HEK293T (cell line): ENCODE results near the gene DNAAF6.

ENCODE experiments used
- CTCF ChIA-PET: fragments of 350-600 bp; formaldehyde crosslinking; extraction: SDS; loops from one replicate; lab custom pipeline; 2021; ENCODE audit warnings: antibody characterized with exemption, inconsistent platforms; lab: Yijun Ruan, JAX
- POLR2A ChIA-PET: fragments of 350-600 bp; formaldehyde crosslinking; extraction: SDS; loops from one replicate; lab custom pipeline; 2020; ENCODE audit warnings: antibody characterized with exemption, inconsistent platforms; lab: Yijun Ruan, JAX
- DNase-seq: peaks from one replicate; pipeline ENCODE4 v3.0.0; 2012; ENCODE audit warnings: mixed read lengths; ENCODE audit errors: extremely low spot score
- ARNT ChIP-seq: fragments of 450-650 bp; IDR thresholded peaks from 2 replicates; pipeline ENCODE4 v1.6.1; 2017; ENCODE audit warnings: mild to moderate bottlenecking
- BHLHE40 ChIP-seq: fragments of 450-650 bp; IDR thresholded peaks from 2 replicates; pipeline ENCODE4 v1.6.1; 2016; ENCODE audit warnings: mild to moderate bottlenecking, moderate library complexity, borderline replicate concordance
- CTBP1 ChIP-seq: fragments of 450-650 bp; IDR thresholded peaks from 2 replicates; pipeline ENCODE4 v1.6.1; 2016; ENCODE audit warnings: borderline replicate concordance
- ELF4 ChIP-seq: fragments of 450-650 bp; IDR thresholded peaks from 2 replicates; pipeline ENCODE4 v1.6.1; 2017; ENCODE audit warnings: antibody characterized with exemption
- FOXA1 ChIP-seq: fragments of 450-650 bp; IDR thresholded peaks from 2 replicates; pipeline ENCODE4 v1.6.1; 2016; ENCODE audit warnings: mild to moderate bottlenecking
- FOXK2 ChIP-seq: fragments of 450-650 bp; IDR thresholded peaks from 2 replicates; pipeline ENCODE4 v1.6.1; 2016; ENCODE audit warnings: mild to moderate bottlenecking
- FOXM1 ChIP-seq: fragments of 450-650 bp; IDR thresholded peaks from 2 replicates; pipeline ENCODE4 v1.6.1; 2017; ENCODE audit warnings: mild to moderate bottlenecking, borderline replicate concordance
- HDGF ChIP-seq: fragments of 450-650 bp; IDR thresholded peaks from 2 replicates; pipeline ENCODE4 v1.6.1; 2017; ENCODE audit warnings: antibody characterized with exemption, borderline replicate concordance
- L3MBTL2 ChIP-seq: fragments of 450-650 bp; conservative IDR thresholded peaks from 2 replicates; pipeline ENCODE4 v1.6.1; 2016; ENCODE audit warnings: mild to moderate bottlenecking
- LEF1 ChIP-seq: fragments of 450-650 bp; IDR thresholded peaks from 2 replicates; pipeline ENCODE4 v1.6.1; 2017; ENCODE audit warnings: mild to moderate bottlenecking, borderline replicate concordance
- NFRKB ChIP-seq: fragments of 450-650 bp; IDR thresholded peaks from 2 replicates; pipeline ENCODE4 v1.6.1; 2016; ENCODE audit warnings: mild to moderate bottlenecking, moderate library complexity
- PKNOX1 ChIP-seq: fragments of 450-650 bp; IDR thresholded peaks from 2 replicates; pipeline ENCODE4 v1.6.1; 2016
- SP1 ChIP-seq: fragments of 450-650 bp; IDR thresholded peaks from 2 replicates; pipeline ENCODE4 v1.6.1; 2017
- SUZ12 ChIP-seq: fragments of 450-650 bp; IDR thresholded peaks from 2 replicates; pipeline ENCODE4 v1.6.1; 2016; ENCODE audit warnings: mild to moderate bottlenecking
- TARDBP ChIP-seq: fragments of 450-650 bp; IDR thresholded peaks from 2 replicates; pipeline ENCODE4 v1.6.1; 2016
- ZNF384 ChIP-seq: fragments of 450-650 bp; IDR thresholded peaks from 2 replicates; pipeline ENCODE4 v1.6.1; 2016

DNAAF6 gene

GRCh38 chrX:107213477-107213876, 7.1 kb downstream of the DNAAF6 start:
- DNase-seq, result no peak
- POLR2A ChIA-PET, result no interaction called here
- CTCF ChIA-PET, result no interaction called here
- TF ChIP-seq ARNT (no peak), FOXK2 (no peak), PKNOX1 (no peak), FOXA1 (no peak)

GRCh38 chrX:107226757-107227156, 20.3 kb downstream of the DNAAF6 start:
- CTCF ChIA-PET, result no interaction called here
- POLR2A ChIA-PET, result no interaction called here
- no peak for TF ChIP-seq FOXK2
- no peak for TF ChIP-seq LEF1
- TF ChIP-seq SUZ12, result no peak
- TF ChIP-seq CTBP1, result no peak
- DNase-seq, result no peak

GRCh38 chrX:107227780-107228485, 21.5 kb downstream of the DNAAF6 start:
- TF ChIP-seq BHLHE40, result no peak
- TF ChIP-seq FOXM1, result no peak
- no peak for TF ChIP-seq SUZ12
- TF ChIP-seq FOXA1, result no peak
- no peak for TF ChIP-seq LEF1
- no peak for TF ChIP-seq ARNT
- no peak for TF ChIP-seq NFRKB
- no peak for TF ChIP-seq SP1
- no peak for TF ChIP-seq PKNOX1
- no peak for TF ChIP-seq TARDBP
- TF ChIP-seq CTBP1, result no peak
- TF ChIP-seq FOXK2, result no peak
- TF ChIP-seq L3MBTL2, result no peak
- DNase-seq, result no peak
- ChIA-PET POLR2A (no interaction called here), CTCF (interaction anchor here (0.6 kb wide), 1 partner anchor 365 kb away, joined by 3 read pairs; no protein-coding TSS in a partner anchor)

DNA sequence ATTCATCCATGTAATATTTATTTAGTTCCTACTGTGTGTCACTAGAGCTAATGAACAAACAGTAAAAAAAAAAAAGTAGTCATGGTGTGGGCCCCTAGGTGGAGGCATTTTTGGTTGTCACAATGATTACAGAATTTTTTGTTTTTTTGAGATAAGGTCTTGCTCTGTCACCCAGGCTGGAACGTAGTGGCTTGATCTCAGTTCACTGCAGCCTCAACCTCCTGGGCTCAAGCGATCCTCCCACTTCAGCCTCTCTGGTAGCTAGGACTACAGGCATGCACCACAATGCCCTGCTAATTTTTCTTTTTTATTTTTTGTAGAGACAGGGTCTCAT, 22.0 kb downstream of the DNAAF6 start:
- TF ChIP-seq HDGF (no peak), PKNOX1 (no peak), SP1 (no peak), TARDBP (no peak), ELF4 (no peak), FOXK2 (no peak), NFRKB (no peak), FOXM1 (no peak), L3MBTL2 (no peak)
- POLR2A ChIA-PET, result no interaction called here
- DNase-seq, result no peak
- CTCF ChIA-PET, result no interaction called here

DNA sequence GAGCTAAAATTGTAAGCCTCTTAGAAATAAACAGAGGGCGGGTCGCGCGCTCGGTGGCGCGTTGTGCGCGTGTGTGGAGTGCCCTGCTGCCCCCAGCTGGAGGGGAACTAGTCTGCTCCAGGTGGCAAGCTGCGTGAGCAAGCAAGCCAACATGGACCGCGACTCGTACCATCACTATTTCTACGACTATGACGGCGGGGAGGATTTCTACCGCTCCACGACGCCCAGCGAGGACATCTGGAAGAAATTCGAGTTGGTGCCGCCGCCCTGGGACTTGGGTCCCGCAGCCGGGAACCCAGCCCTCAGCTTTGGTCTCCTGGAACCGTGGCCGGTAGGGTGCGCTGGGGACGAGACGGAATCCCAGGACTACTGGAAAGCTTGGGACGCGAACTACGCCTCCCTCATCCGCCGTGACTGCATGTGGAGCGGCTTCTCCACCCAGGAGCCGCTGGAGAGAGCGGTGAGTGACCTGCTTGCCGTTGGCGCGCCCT, 66.1 kb downstream of the DNAAF6 start:
- no peak for DNase-seq
- POLR2A ChIA-PET, result no interaction called here
- TF ChIP-seq ZNF384 (no peak), FOXM1 (no peak), PKNOX1 (no peak), FOXA1 (no peak), CTBP1 (no peak), ARNT (no peak), L3MBTL2 (no peak), NFRKB (no peak), ELF4 (no peak), TARDBP (no peak), BHLHE40 (no peak), FOXK2 (no peak), SUZ12 (no peak), LEF1 (no peak), HDGF (no peak), SP1 (no peak)
- CTCF ChIA-PET, result interaction anchor here (1.9 kb wide), 1 partner anchor 53 kb away, joined by 4 read pairs; no protein-coding TSS in a partner anchor

DNA sequence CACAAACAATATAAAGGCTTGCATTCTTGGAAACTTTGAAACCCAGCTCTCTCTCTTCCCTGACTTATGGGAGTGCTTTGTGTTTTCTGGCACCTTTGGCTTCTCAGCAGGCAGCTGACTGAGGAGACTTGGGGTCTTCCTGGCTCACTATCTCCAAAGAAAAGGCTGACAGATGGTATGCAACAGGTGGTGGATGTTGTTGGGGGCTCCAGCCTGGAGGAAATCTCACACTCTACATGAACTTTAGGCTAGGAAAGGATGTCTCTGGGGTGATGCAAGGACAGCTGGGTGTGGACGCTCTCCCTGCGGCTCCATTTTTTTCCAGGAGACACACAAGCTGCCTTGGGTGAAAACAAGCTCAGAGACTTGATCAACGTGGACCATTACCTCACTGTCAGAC, 67.4 kb downstream of the DNAAF6 start:
- no peak for DNase-seq
- ChIA-PET CTCF (interaction anchor here (0.5 to 1.9 kb wide), 2 partner anchors 51 to 248 kb away, joined by 3 to 4 read pairs; no protein-coding TSS in a partner anchor), POLR2A (no interaction called here)
- TF ChIP-seq ARNT (no peak), FOXA1 (no peak), FOXM1 (no peak), FOXK2 (no peak), CTBP1 (no peak), SP1 (no peak), PKNOX1 (no peak), L3MBTL2 (no peak), TARDBP (no peak), ZNF384 (no peak), SUZ12 (no peak), BHLHE40 (no peak), NFRKB (no peak)
